ENCODE data around the gene PPP3CA. TPM values are rescaled to one million over a fixed set of nuclear protein-coding genes. Genes with fewer than 3 reads are reported as not detected.
"Not testable (repeated sequence)": the region's sequence is repeated elsewhere in the genome, so short reads cannot be mapped to it uniquely, and the experiment has no call there.

PPP3CA gene
- total RNA-seq, 2 experiments from 2014 or later, result 25.9 to 32.4 TPM

- CTCF ChIA-PET, result no interaction called here
- POLR2A ChIA-PET, result no interaction called here
Observed at GRCh38 chr4:101000496-101000895, 346.8 kb downstream of the PPP3CA start.

GRCh38 chr4:100995671-100996070 is 351.7 kb downstream of the PPP3CA start:
- POLR2A ChIA-PET, result no interaction called here
- CTCF ChIA-PET, result no interaction called here

GRCh38 chr4:100995002-100995401 is 352.3 kb downstream of the PPP3CA start:
- CTCF ChIA-PET, result not testable (repeated sequence)

GRCh38 chr4:100991332-100992069 is 355.8 kb downstream of the PPP3CA start:
- CTCF ChIA-PET, POLR2A ChIA-PET: not testable (repeated sequence)

More at GRCh38 chr4:100995002-100995401, 352.3 kb downstream of the PPP3CA start:
- POLR2A ChIA-PET, result not testable (repeated sequence)

GRCh38 chr4:100989401-100989800 is 357.9 kb downstream of the PPP3CA start:
- ChIA-PET POLR2A (no interaction called here), CTCF (no interaction called here)

- CTCF ChIA-PET, result no interaction called here
- POLR2A ChIA-PET, result no interaction called here
Observed at GRCh38 chr4:100988876-100989275, 358.4 kb downstream of the PPP3CA start.

- POLR2A ChIA-PET, result no interaction called here
- CTCF ChIA-PET, result no interaction called here
Observed at GRCh38 chr4:100986360-100986868, 360.9 kb downstream of the PPP3CA start.

GRCh38 chr4:100985576-100985975 is 361.8 kb downstream of the PPP3CA start:
- POLR2A ChIA-PET, result no interaction called here
- CTCF ChIA-PET, result no interaction called here

- CTCF ChIA-PET, result no interaction called here
- POLR2A ChIA-PET, result no interaction called here
Observed at GRCh38 chr4:100984901-100985300, 362.4 kb downstream of the PPP3CA start.

GRCh38 chr4:100983426-100983825 is 363.9 kb downstream of the PPP3CA start:
- ChIA-PET POLR2A (no interaction called here), CTCF (interaction anchor here (1.2 kb wide), 1 partner anchor 186 kb away, joined by 3 read pairs; no protein-coding TSS in a partner anchor)

- ChIA-PET POLR2A (no interaction called here), CTCF (interaction anchor here (1.2 kb wide), 1 partner anchor 187 kb away, joined by 3 read pairs; no protein-coding TSS in a partner anchor)
Observed at GRCh38 chr4:100982345-100982744, 365.0 kb downstream of the PPP3CA start.

GRCh38 chr4:100981447-100982204 is 365.7 kb downstream of the PPP3CA start:
- ChIA-PET CTCF (no interaction called here), POLR2A (no interaction called here)

GRCh38 chr4:100979736-100980135 is 367.6 kb downstream of the PPP3CA start:
- ChIA-PET CTCF (no interaction called here), POLR2A (no interaction called here)

GRCh38 chr4:100977746-100978397 is 369.5 kb downstream of the PPP3CA start:
- ChIA-PET CTCF (interaction anchor here (1.1 kb wide), 1 partner anchor 9 kb away, joined by 3 read pairs; no protein-coding TSS in a partner anchor), POLR2A (no interaction called here)

- CTCF ChIA-PET, result no interaction called here
- POLR2A ChIA-PET, result no interaction called here
Observed at GRCh38 chr4:100977274-100977673, 370.1 kb downstream of the PPP3CA start.
